SK-N-SH (cell line): ENCODE data around the gene LARP1. TPM values are rescaled to one million over a fixed set of nuclear protein-coding genes. Genes with fewer than 3 reads are reported as not detected.

ENCODE experiments used
- CTCF ChIA-PET: fragments of 300-600, 350-600 bp; formaldehyde crosslinking; extraction: SDS; loops from one replicate; lab custom pipeline; 2021; lab: Yijun Ruan, JAX
- POLR2A ChIA-PET: fragments of 350-600 bp; sonication (Branson Sonifier 250); formaldehyde crosslinking; extraction: SDS; loops from one replicate; lab custom pipeline; 2020; ENCODE audit warnings: antibody characterized with exemption, inconsistent platforms; lab: Yijun Ruan, JAX
- DNase-seq: peaks from one replicate; pipeline ENCODE4 v3.0.0; 2012
- H2AFZ ChIP-seq: fragments of 200-600 bp; sonication (generic); 2 replicates; pipeline ENCODE4 v1.8.1; 2016; ENCODE audit warnings: antibody characterized with exemption, mild to moderate bottlenecking, low read depth
- H3F3A ChIP-seq: fragments of 200-600 bp; sonication (generic); replicated peaks from 2 replicates; pipeline ENCODE3; 2016; ENCODE audit warnings: antibody characterized with exemption, mild to moderate bottlenecking; ENCODE audit not compliant: insufficient read depth
- H3K27ac ChIP-seq, 2 experiments: fragments of 200-500 bp in 1 of 2; fragments of 200-600 bp in 1 of 2; sonication (Bioruptor generic) in 1 of 2; sonication (generic), shearing (Covaris generic) in 1 of 2; 2 replicates each; pipeline versions ENCODE4 v1.5.1 to v1.6.1; 2014 to 2016; ENCODE audit warnings: low read depth in 2 of 2, inconsistent platforms in 1 of 2, low read length in 1 of 2, mild to moderate bottlenecking in 1 of 2, mixed read lengths in 1 of 2
- H3K27me3 ChIP-seq: fragments of 200-600 bp; sonication (generic), shearing (Covaris generic); 2 replicates; pipeline ENCODE4 v1.6.1; 2016; ENCODE audit warnings: mixed run types; ENCODE audit not compliant: insufficient read depth
- H3K36me3 ChIP-seq, 2 experiments: fragments of 200-500 bp in 1 of 2; fragments of 200-600 bp in 1 of 2; sonication (Bioruptor generic) in 1 of 2; sonication (generic) in 1 of 2; replicated peaks in 1 of 2; 2 replicates each; pipeline versions ENCODE3 to v1.5.1; 2014 to 2016; ENCODE audit warnings: low read length in 1 of 2, mild to moderate bottlenecking in 1 of 2; ENCODE audit not compliant: insufficient read depth in 2 of 2, control insufficient read depth in 1 of 2
- H3K4me1 ChIP-seq, 2 experiments: fragments of 200-500 bp in 1 of 2; fragments of 200-600 bp in 1 of 2; sonication (Bioruptor generic) in 1 of 2; sonication (generic), shearing (Covaris generic) in 1 of 2; 2 replicates each; pipeline versions ENCODE4 v1.5.1 to v1.6.1; 2014 to 2016; ENCODE audit warnings: low read depth in 1 of 2, low read length in 1 of 2, mixed run types in 1 of 2; ENCODE audit not compliant: insufficient read depth in 2 of 2, control insufficient read depth in 1 of 2
- H3K4me2 ChIP-seq: fragments of 200-600 bp; sonication (generic), shearing (Covaris generic); 2 replicates; pipeline ENCODE4 v1.6.1; 2017; ENCODE audit warnings: mixed run types
- H3K4me3 ChIP-seq, 2 experiments: fragments of 200-500 bp in 1 of 2; fragments of 200-600 bp in 1 of 2; sonication (Bioruptor generic) in 1 of 2; sonication (generic), shearing (Covaris generic) in 1 of 2; 2 replicates each; pipeline versions ENCODE4 v1.5.1 to v1.8.1; 2014 to 2016; ENCODE audit warnings: low read depth in 2 of 2, inconsistent platforms in 1 of 2, low read length in 1 of 2, mild to moderate bottlenecking in 1 of 2, mixed read lengths in 1 of 2, moderate library complexity in 1 of 2
- H3K79me2 ChIP-seq: fragments of 200-600 bp; sonication (generic); 2 replicates; pipeline ENCODE4 v1.8.1; 2017; ENCODE audit warnings: mild to moderate bottlenecking; ENCODE audit not compliant: insufficient read depth
- H3K9ac ChIP-seq: fragments of 200-600 bp; sonication (generic); 2 replicates; pipeline ENCODE4 v1.6.1; 2017; ENCODE audit warnings: mixed run types
- H3K9me2 ChIP-seq: fragments of 200-600 bp; sonication (generic); 2 replicates; pipeline ENCODE4 v1.6.1; 2017; ENCODE audit warnings: mixed run types
- H3K9me3 ChIP-seq: fragments of 200-600 bp; sonication (generic); 2 replicates; pipeline ENCODE4 v1.6.1; 2017; ENCODE audit warnings: mixed run types, mild to moderate bottlenecking, moderate library complexity
- H4K20me1 ChIP-seq: fragments of 200-600 bp; sonication (generic); 2 replicates; pipeline ENCODE4 v1.6.1; 2017; ENCODE audit warnings: mild to moderate bottlenecking, mixed run types; ENCODE audit not compliant: insufficient read depth
- ELF1 ChIP-seq: IDR thresholded peaks from 2 replicates; pipeline ENCODE4 v1.4.0; 2012
- EP300 ChIP-seq, 2 experiments: IDR thresholded peaks; 2 replicates each; pipeline versions ENCODE4 v1.4.0 to v1.6.1; 2012; ENCODE audit warnings: borderline replicate concordance in 1 of 2, low read depth in 1 of 2, low read length in 1 of 2
- EZH2phosphoT487 ChIP-seq: fragments of 200-600 bp; sonication (generic); IDR thresholded peaks from 2 replicates; pipeline ENCODE4 v1.6.1; 2017; ENCODE audit warnings: low read depth, mixed run types, mild to moderate bottlenecking, antibody characterized with exemption, moderate library complexity, borderline replicate concordance
- FOSL2 ChIP-seq: IDR thresholded peaks from 2 replicates; pipeline ENCODE4 v1.4.0; 2012; ENCODE audit warnings: low read depth, mild to moderate bottlenecking, moderate library complexity, borderline replicate concordance
- FOXM1 ChIP-seq: IDR thresholded peaks from 2 replicates; pipeline ENCODE4 v1.4.0; 2012; ENCODE audit warnings: low read depth, mild to moderate bottlenecking
- GABPA ChIP-seq: IDR thresholded peaks from 2 replicates; pipeline ENCODE4 v1.4.0; 2012; ENCODE audit warnings: low read depth, mild to moderate bottlenecking
- MAX ChIP-seq: IDR thresholded peaks from 2 replicates; pipeline ENCODE4 v1.4.0; 2012; ENCODE audit warnings: low read depth
- MEF2A ChIP-seq: IDR thresholded peaks from 2 replicates; pipeline ENCODE4 v1.4.0; 2012; ENCODE audit warnings: low read depth, borderline replicate concordance
- MXI1 ChIP-seq: IDR thresholded peaks from 2 replicates; pipeline ENCODE4 v1.6.1; 2012; ENCODE audit warnings: mild to moderate bottlenecking, low read depth, low read length, improper control_type of control experiment
- NRF1 ChIP-seq: IDR thresholded peaks from 2 replicates; pipeline ENCODE4 v1.6.1; 2012; ENCODE audit warnings: low read depth, mild to moderate bottlenecking, low read length
- PBX3 ChIP-seq: IDR thresholded peaks from 2 replicates; pipeline ENCODE4; 2012
- POLR2AphosphoS5 ChIP-seq: IDR thresholded peaks from 2 replicates; pipeline ENCODE4 v1.6.1; 2012; ENCODE audit warnings: low read depth, low read length
- RCOR1 ChIP-seq: fragments of 150-350 bp; IDR thresholded peaks from 2 replicates; pipeline ENCODE4 v1.6.1; 2017; ENCODE audit warnings: antibody characterized with exemption, low read length
- REST ChIP-seq: IDR thresholded peaks from 2 replicates; pipeline ENCODE4 v1.6.1; 2012; ENCODE audit warnings: mild to moderate bottlenecking, low read depth, low read length, moderate library complexity
- RFX5 ChIP-seq: IDR thresholded peaks from 2 replicates; pipeline ENCODE4 v1.6.1; 2012; ENCODE audit warnings: mild to moderate bottlenecking, improper control_type of control experiment, low read length
- SIN3A ChIP-seq: IDR thresholded peaks from 2 replicates; pipeline ENCODE4 v1.6.1; 2012; ENCODE audit warnings: low read depth, mild to moderate bottlenecking, low read length, moderate library complexity, borderline replicate concordance
- USF1 ChIP-seq: IDR thresholded peaks from 2 replicates; pipeline ENCODE4 v1.4.0; 2012; ENCODE audit warnings: low read depth, borderline replicate concordance
- USF2 ChIP-seq: fragments of 150-350 bp; IDR thresholded peaks from 2 replicates; pipeline ENCODE4 v1.6.1; 2017; ENCODE audit warnings: antibody characterized with exemption, low read length, low read depth, borderline replicate concordance
- YY1 ChIP-seq: IDR thresholded peaks from 2 replicates; pipeline ENCODE4 v1.4.0; 2012; ENCODE audit warnings: low read depth, mild to moderate bottlenecking
- ZBTB33 ChIP-seq: IDR thresholded peaks from 2 replicates; pipeline ENCODE4 v1.4.0; 2012; ENCODE audit warnings: low read depth, borderline replicate concordance
- WGBS: methylation state at CpG from one replicate; pipeline ENCODE4 v1.1.6; 2017; ENCODE audit warnings: low lambda C conversion rate; 5-methylcytosine and 5-hydroxymethylcytosine counted together
- polyA plus RNA-seq, 3 experiments: library from polyadenylated mRNA; depleted of rRNA; stranded (reverse); fragments of >200 nt; gene quantifications; 2 replicates each; pipeline ENCODE4 v1.2.3, GENCODE V29; 2012

The LARP1 gene
- polyA plus RNA-seq, 1 of the 3 experiments (the other 2 are of a cell fraction) = 57.4 TPM

- no peak for DNase-seq
- no peak overlapping the region for H2AFZ ChIP-seq
- H4K20me1 ChIP-seq = peaks cover 36% of the 10 kb centered on the region
- no peaks in the 10 kb centered on the region for H3K27me3 ChIP-seq
- 97% methylated on average over 2 of the region's 2 CpGs for WGBS
- H3K9ac ChIP-seq = no peak overlapping the region
- H3K36me3 ChIP-seq = peaks cover 19 to 41% of the 10 kb centered on the region in 2 experiments
- no peaks in the 10 kb centered on the region for H3K9me3 ChIP-seq
- ChIA-PET CTCF (no interaction called here), POLR2A (no interaction called here)
- H3K79me2 ChIP-seq = peaks cover 92% of the 10 kb centered on the region
- TF ChIP-seq POLR2AphosphoS5 (no peak), REST (no peak), MAX (no peak), RCOR1 (no peak), RFX5 (no peak), MEF2A (no peak), ELF1 (no peak), USF1 (no peak), FOXM1 (no peak), EP300 (IDR thresholded peaks at IDR 0.05; ENCODE audit: borderline replicate concordance in 1 of 2, low read depth in 1 of 2, low read length in 1 of 2) (no peak), EZH2phosphoT487 (no peak), GABPA (no peak), FOSL2 (no peak), USF2 (no peak), PBX3 (no peak), NRF1 (no peak), YY1 (no peak), MXI1 (no peak), ZBTB33 (no peak), SIN3A (no peak)
- H3K4me1 ChIP-seq = peaks cover 9% of the 10 kb centered on the region in 2 experiments; a peak in 3 of 4 replicates
- H3K4me3 ChIP-seq = no peak overlapping the region
- H3K4me2 ChIP-seq = no peak overlapping the region
- no peak overlapping the region for H3K27ac ChIP-seq
- no peaks in the 10 kb centered on the region for H3K9me2 ChIP-seq
- peaks cover 15% of the 10 kb centered on the region for H3F3A ChIP-seq
Measured at GRCh38 chr5:154862766-154863165, 107.6 kb downstream of the LARP1 start.
